K562 (cell line): Measurements from ENCODE around the gene HOXD12.

ENCODE experiments used
- SIN3A ChIP-seq, 2 experiments: fragments of 150-350 bp in 1 of 2; IDR thresholded peaks; 2 replicates each; pipeline ENCODE4 v1.6.1; 2011 to 2016; ENCODE audit warnings: borderline replicate concordance in 2 of 2, low read depth in 2 of 2, low read length in 2 of 2, mild to moderate bottlenecking in 2 of 2, moderate library complexity in 2 of 2; ENCODE audit not compliant: control insufficient read depth in 1 of 2
- ZNF165 ChIP-seq: fragments of 250-450 bp; sonication (Bioruptor Pico); IDR thresholded peaks from 2 replicates; pipeline ENCODE4 v1.4.0; 2020; ENCODE audit warnings: borderline replicate concordance
- TF ChIP-seq, protein P1 (sequence below), 3 experiments: IDR thresholded peaks in 2 of 3; conservative IDR thresholded peaks in 1 of 3; 2 replicates each; pipeline ENCODE4 v1.5.1; 2011 to 2012; ENCODE audit warnings: low read length in 3 of 3, mild to moderate bottlenecking in 3 of 3, control low read depth in 2 of 3, improper control_type of control experiment in 1 of 3, inconsistent platforms in 1 of 3, low read depth in 1 of 3, mixed read lengths in 1 of 3, moderate library complexity in 1 of 3; ENCODE audit not compliant: insufficient read depth in 2 of 3
- TF ChIP-seq, protein P2 (sequence below): sonication (generic); formaldehyde crosslinking; IDR thresholded peaks from 2 replicates; pipeline ENCODE4 v1.4.0; 2020; ENCODE audit warnings: mild to moderate bottlenecking, missing genetic modification reagents

DNA sequence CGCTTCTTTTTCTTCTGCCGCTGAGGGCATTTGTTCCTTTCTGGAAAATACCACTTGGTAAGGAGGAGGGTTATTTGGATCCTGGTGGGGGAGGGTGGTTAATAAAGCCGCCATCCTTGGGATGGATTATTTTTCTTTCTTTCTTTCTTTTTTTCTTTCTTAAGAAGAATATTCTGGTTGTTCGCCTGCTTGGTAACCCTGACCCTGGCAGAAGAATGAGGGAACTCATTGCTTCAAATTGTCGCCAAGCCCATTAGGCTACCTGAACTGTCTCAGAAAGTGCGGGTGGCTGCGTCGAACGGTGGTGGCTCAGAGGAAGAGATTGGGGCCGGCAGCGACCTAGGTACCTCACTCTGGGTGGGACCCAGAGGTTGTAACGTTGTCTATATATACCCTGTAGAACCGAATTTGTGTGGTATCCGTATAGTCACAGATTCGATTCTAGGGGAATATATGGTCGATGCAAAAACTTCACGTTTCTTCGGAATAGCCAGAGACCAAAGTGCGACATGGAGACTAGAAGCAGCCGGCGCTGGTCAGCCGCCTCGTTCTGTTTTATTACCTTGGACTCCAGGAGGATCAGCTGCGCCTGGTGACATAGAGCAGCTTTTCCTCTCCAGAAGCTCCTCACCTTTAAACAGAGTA is 50.5 kb downstream of the HOXD12 start:
- no peak for TF ChIP-seq SIN3A (IDR thresholded peaks at IDR 0.05; ENCODE audit: borderline replicate concordance in 2 of 2, control insufficient read depth in 1 of 2, low read depth in 2 of 2, low read length in 2 of 2)
- no peak for TF ChIP-seq ZNF165 (CRISPR knock-in tag)
- TF ChIP-seq, protein P1, sequence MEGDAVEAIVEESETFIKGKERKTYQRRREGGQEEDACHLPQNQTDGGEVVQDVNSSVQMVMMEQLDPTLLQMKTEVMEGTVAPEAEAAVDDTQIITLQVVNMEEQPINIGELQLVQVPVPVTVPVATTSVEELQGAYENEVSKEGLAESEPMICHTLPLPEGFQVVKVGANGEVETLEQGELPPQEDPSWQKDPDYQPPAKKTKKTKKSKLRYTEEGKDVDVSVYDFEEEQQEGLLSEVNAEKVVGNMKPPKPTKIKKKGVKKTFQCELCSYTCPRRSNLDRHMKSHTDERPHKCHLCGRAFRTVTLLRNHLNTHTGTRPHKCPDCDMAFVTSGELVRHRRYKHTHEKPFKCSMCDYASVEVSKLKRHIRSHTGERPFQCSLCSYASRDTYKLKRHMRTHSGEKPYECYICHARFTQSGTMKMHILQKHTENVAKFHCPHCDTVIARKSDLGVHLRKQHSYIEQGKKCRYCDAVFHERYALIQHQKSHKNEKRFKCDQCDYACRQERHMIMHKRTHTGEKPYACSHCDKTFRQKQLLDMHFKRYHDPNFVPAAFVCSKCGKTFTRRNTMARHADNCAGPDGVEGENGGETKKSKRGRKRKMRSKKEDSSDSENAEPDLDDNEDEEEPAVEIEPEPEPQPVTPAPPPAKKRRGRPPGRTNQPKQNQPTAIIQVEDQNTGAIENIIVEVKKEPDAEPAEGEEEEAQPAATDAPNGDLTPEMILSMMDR (IDR thresholded peaks at IDR 0.05 in 2 of 3, conservative IDR thresholded peaks at IDR 0.05 in 1 of 3; ENCODE audit: insufficient read depth in 2 of 3, low read depth in 1 of 3, low read length in 3 of 3), result no peak
- TF ChIP-seq, protein P2, sequence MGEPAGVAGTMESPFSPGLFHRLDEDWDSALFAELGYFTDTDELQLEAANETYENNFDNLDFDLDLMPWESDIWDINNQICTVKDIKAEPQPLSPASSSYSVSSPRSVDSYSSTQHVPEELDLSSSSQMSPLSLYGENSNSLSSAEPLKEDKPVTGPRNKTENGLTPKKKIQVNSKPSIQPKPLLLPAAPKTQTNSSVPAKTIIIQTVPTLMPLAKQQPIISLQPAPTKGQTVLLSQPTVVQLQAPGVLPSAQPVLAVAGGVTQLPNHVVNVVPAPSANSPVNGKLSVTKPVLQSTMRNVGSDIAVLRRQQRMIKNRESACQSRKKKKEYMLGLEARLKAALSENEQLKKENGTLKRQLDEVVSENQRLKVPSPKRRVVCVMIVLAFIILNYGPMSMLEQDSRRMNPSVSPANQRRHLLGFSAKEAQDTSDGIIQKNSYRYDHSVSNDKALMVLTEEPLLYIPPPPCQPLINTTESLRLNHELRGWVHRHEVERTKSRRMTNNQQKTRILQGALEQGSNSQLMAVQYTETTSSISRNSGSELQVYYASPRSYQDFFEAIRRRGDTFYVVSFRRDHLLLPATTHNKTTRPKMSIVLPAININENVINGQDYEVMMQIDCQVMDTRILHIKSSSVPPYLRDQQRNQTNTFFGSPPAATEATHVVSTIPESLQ, result no peak
